Mesangial cell (primary cell): Measurements from ENCODE around the gene ROBO1. TPM values are rescaled to one million over a fixed set of nuclear protein-coding genes. Genes with fewer than 3 reads are reported as not detected.

Source experiments
- total RNA-seq: library from RNA; depleted of rRNA; stranded (reverse); fragments of >200 nt; gene quantifications from 2 replicates; pipeline ENCODE4 v1.2.3, GENCODE V29; 2015

Gene ROBO1
- total RNA-seq, result 38.3 and 63.5 TPM in 2 replicates

GRCh38 chr3:79767905-79768267, at the start of gene ROBO1:
TSS of gene ROBO1 (minus strand) at chr3:79767998.

